Stimulated activated CD4-positive, alpha-beta T cell treated with anti-CD3 and anti-CD28 coated beads, Interleukin-12 subunit alpha, Interleukin-12 subunit beta, amount 100 ng/mL, for 24 hours (primary cell): ENCODE data around the gene ZBTB21.
"Not testable (repeated sequence)": the region's sequence is repeated elsewhere in the genome, so short reads cannot be mapped to it uniquely, and the experiment has no call there.

Source experiments
- DNase-seq, 2 experiments: peaks; one replicate each; pipeline ENCODE4 v3.0.0-alpha.2; 2020; ENCODE audit warnings: low read depth in 2 of 2

The ZBTB21 gene

GRCh38 chr21:41966872-41967621, 43.1 kb downstream of the ZBTB21 start:
- DNase-seq, result no peak

DNA sequence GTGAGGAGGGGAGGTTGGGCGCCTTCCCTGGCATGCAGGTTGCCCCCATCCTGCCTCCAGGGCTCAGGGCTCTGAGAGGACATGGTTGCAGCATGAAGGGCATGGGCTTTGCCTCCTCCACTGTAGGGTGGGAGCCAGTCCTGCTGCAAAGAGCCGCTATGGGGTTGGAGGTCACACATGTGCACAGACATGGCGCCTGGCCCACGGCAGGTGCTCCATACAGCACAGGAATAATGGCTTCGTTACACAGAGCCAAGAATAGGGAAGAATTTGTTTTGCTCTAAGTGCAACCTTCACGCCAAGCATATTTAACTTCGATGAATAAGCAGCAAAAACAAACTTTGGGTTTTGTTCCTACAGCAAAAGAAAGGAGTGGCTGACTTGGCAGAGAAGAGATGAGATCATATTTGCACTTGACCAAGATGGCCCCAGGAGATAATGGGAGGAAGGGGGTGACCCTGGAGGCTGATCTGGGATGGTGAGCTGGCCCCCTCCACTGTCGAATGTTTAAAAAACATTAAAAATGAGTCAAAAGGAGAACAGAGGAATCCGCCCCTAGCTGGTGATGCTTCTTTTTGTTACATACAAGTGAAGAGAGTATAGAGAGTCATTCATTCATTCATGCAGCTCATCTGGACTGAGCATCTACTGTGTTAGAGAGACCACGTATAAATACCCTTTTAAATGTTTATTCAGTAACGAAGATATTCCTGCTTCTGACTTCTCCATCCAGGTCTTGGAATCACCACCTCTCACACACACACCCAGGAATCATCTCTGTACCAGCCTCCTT, 43.9 kb downstream of the ZBTB21 start:
- DNase-seq, result no peak

- DNase-seq, result no peak
Measured at GRCh38 chr21:41965461-41966013, 44.6 kb downstream of the ZBTB21 start.

DNA sequence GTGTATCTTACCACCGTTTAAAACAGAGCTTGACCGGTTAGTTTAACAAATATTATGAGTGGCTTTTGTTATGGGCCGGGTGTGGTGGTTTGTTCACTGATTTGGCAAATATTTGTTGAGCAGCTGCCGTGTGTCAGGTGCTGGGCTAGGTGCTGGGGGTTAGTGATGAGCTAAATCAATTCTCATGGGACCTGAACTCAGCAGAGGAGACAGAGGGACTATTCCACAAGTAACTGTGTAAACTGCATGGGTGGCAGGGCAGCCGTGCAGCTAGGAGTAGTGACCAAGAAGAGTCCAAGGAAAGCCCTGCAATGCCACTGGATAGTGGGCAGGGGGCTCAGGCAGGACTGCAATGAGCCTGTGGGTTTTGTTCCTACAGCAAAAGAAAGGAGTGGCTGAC, 45.1 kb downstream of the ZBTB21 start:
- no peak for DNase-seq

DNA sequence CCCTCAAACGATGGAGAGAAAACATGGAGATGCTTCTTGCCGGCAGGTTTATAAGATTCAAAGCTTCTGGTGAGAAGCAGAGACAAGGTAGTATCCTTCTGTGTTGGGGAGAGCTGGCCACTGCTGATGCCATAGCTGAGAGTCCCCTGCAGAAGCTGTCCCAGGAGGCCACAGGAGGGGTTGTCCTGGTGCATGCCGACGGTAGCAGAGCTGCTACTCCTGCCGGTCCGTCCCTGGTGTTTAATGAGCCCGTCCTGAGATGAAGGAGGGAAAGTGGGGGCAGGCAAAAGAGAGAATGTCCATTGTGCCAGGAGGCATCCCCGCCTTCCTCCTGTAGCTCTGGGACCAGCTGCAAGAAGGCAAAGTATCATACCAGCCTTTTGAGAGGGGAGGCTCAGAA, 46.0 kb downstream of the ZBTB21 start:
- DNase-seq, result no peak

DNA sequence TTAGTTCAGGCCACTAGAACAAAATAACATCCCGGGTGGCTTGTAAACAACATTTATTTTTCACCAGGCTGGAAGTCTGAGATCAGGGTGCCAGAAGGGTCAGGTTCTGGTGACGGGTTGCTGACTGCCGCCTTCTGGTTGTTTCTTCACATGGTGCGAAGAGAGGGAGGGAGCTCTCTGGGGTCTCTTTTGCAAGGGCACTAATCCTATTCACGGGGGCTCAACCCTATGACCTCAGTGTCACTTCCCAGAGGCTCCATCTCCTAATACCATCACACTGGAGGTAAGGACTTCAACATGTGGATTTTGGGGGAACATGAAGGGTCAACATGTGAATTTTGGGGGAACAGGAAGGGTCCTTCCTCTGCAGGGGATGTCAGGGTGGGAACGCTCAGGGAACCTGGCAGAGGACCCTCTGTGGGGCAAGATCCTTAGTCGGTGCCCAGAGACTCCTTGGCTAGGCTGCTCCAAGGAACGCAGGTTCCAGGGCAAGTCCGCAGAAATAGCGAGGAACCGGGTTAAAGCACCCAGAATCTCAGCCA, 47.7 kb downstream of the ZBTB21 start:
- DNase-seq, result no peak

GRCh38 chr21:41961753-41962152, 48.4 kb downstream of the ZBTB21 start:
- no peak for DNase-seq

DNA sequence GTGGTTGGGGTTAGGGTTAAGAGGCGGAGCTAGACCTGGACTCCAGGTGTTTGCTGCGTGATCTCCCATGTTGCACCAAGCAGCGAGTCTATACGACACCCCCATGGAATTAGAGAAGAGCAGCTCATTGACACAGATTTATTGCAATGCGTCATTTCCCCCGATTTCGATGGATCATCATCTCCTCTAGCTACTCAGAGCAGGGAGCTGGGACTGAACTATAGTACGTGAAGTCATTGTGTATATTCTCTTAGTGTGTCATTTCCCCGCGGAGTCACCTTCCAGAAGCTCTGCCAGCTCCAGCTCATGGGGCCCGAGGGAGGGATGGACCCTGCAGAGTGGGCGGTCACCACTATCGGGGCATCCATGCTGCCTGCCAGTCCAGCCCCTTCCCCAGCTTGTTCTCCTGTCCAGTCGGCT, 48.9 kb downstream of the ZBTB21 start:
- no peak for DNase-seq

- DNase-seq, result no peak
Measured at GRCh38 chr21:41960386-41960785, 49.8 kb downstream of the ZBTB21 start.

DNA sequence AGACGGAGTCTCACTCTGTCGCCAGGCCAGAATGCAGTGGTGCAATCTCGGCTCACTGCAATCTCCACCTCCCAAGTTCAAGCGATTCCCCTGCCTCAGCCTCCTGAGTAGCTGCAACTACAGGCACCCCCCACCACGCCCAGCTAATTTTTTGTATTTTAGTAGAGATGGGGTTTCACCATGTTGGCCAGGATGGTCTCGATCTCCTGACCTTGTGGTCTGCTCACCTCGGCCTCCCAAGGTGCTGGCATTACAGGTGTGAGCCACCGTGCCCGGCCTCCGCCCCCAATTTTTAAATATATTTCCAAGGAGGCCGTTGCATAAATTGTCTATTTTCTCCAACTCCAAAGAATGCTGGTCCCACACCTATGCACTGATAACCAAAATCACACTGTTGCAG, 50.5 kb downstream of the ZBTB21 start:
- not testable (repeated sequence) for DNase-seq

GRCh38 chr21:41958886-41959563, 51.1 kb downstream of the ZBTB21 start:
- DNase-seq, result no peak

- no peak for DNase-seq
Measured at GRCh38 chr21:41957991-41958766, 52.0 kb downstream of the ZBTB21 start.

DNA sequence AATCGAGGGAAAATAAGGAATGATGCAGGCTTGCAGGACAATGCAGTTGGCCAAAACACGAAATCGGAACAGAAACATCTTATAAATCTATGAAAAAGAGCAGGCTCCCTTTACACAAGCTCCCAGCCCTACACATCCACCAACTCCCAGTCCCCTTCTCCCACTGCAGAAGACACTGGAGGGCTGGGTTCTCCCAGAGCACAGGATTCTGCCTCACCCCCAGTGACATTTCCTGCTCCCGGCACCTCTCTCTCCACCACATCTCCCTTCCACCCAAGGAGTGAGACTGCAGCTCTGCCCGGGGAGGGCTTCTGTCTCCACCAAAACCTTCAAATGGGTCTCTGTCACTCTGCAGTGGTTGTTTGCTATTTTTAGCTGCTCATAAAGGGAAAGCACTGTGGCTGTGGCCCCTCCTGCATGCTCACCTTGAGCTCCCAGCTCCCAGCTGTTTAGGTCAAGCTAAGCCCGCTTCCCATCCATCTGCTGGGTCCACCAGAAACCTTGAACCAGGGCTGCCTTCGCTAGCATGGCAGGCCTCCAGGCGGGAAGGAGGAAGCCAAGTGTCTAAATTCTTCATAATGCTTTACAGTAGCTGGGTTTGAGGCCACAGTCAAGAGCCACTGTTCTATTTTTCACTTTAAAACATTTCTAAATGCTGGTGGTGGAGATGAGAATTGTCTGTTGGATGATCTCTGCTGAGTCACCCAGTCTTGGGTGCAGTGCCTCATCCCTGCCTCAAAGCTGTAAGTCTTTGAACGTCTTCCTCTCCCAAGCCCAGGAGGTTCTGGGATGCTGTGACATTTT, 53.0 kb downstream of the ZBTB21 start:
- no peak for DNase-seq

DNA sequence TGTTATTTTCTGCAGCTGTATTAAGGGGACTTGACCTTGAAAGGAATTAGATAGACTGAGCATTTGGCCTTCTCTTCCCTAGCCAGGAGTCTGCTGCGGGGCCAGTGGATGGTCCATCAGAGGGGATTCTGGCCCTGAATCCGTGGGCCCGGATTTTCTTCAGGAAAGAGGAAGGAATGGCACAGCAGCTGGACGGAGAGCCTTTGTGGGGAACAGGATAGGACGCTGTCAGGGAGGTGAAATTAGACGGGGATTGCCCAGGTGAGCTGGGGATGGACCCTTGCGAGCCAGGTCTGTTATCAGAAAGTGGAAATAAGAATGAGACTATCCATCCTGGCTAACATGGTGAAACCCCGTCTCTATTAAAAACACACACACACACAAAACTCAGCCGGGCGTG, 54.6 kb downstream of the ZBTB21 start:
- no peak for DNase-seq

DNA sequence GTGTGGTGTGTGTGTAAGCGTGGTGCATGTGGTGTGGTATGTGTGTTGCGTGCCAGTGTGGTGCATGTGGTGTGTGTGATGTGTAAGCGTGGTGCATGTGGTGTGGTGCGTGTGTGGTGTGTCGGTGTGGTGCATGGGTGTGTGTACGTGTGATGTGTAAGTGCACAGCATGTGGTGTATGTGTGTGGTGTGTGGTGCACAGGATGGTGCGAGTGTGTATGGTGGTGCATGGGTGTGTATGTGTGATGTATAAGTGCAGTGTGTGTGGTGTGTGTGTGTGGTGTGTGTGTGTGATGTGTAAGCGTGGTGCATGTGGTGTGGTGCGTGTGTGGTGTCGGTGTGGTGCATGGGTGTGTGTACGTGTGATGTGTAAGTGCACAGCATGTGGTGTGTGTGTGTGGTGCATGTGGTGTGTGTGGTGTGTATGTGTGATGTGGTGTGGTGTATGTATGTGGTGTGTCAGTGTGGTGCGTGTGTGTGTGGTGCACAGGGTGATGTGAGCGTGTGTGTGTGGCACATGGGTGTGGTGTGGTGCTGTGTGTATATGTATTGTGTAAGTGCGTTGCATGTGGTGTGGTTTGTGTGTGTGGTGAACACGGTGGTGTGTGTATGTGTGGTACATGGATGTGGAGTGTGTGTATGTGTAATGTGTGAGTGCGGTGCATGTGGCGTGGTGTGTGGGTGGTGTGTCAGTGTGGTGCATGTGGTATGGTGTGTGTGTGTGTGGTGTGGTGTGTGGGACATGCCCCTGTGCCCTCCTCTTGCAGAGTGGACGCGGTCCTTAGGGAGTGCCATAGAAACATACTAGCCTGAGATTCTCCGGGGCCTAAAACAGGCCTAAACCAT, 55.3 kb downstream of the ZBTB21 start:
- DNase-seq, result no peak

- DNase-seq, result peak in 1 of 2 experiments; percentile 36
Measured at GRCh38 chr21:41953831-41954653, 56.1 kb downstream of the ZBTB21 start, which contains the start of gene C2CD2. Gene C2CD2 (minus strand): TSS chr21:41954018. CDS start chr21:41953648, 370 bp downstream.

- DNase-seq, result no peak
Measured at GRCh38 chr21:41953249-41953830, 56.8 kb downstream of the ZBTB21 start.
